NCI-H2196 (cell line): ENCODE measurements around the gene KAZN.

ENCODE experiments used
- DNase-seq: peaks from one replicate; lab custom pipeline; 2025; ENCODE audit not compliant: unreplicated experiment; lab: John Stamatoyannopoulos, UW

Gene KAZN

GRCh38 chr1:15065736-15066135, 467.3 kb downstream of the KAZN start:
- DNase-seq = no peak

- DNase-seq = no peak
Measured at GRCh38 chr1:15066191-15066590, 467.7 kb downstream of the KAZN start.

- DNase-seq = no peak
Measured at GRCh38 chr1:15067148-15067547, 468.7 kb downstream of the KAZN start.

- DNase-seq = no peak
Measured at GRCh38 chr1:15068152-15068551, 469.7 kb downstream of the KAZN start.

- no peak for DNase-seq
Measured at GRCh38 chr1:15068997-15069396, 470.5 kb downstream of the KAZN start.

GRCh38 chr1:15070145-15070748, 471.8 kb downstream of the KAZN start:
- DNase-seq = no peak

- DNase-seq = no peak
Measured at GRCh38 chr1:15071936-15072335, 473.5 kb downstream of the KAZN start.

- DNase-seq = no peak
Measured at GRCh38 chr1:15073799-15074308, 475.4 kb downstream of the KAZN start.

GRCh38 chr1:15075175-15075574, 476.7 kb downstream of the KAZN start:
- DNase-seq = no peak

- DNase-seq = no peak
Measured at GRCh38 chr1:15075817-15076216, 477.3 kb downstream of the KAZN start.

- DNase-seq = no peak
Measured at GRCh38 chr1:15076807-15077206, 478.3 kb downstream of the KAZN start.

- no peak for DNase-seq
Measured at GRCh38 chr1:15077384-15077783, 478.9 kb downstream of the KAZN start.

- no peak for DNase-seq
Measured at GRCh38 chr1:15080328-15081007, 482.0 kb downstream of the KAZN start.

GRCh38 chr1:15081102-15081501, 482.6 kb downstream of the KAZN start:
- DNase-seq = no peak

- no peak for DNase-seq
Measured at GRCh38 chr1:15083578-15083977, 485.1 kb downstream of the KAZN start.

- no peak for DNase-seq
Measured at GRCh38 chr1:15088281-15088971, 489.9 kb downstream of the KAZN start.

- DNase-seq = no peak
Measured at GRCh38 chr1:15089258-15089992, 490.9 kb downstream of the KAZN start.

- peak; percentile 71 for DNase-seq
Measured at GRCh38 chr1:15090373-15090772, 491.9 kb downstream of the KAZN start.

GRCh38 chr1:15094056-15094455, 495.6 kb downstream of the KAZN start:
- no peak for DNase-seq

- DNase-seq = no peak
Measured at GRCh38 chr1:15094719-15095495, 496.4 kb downstream of the KAZN start.

- DNase-seq = no peak
Measured at GRCh38 chr1:15095496-15095875, 497.0 kb downstream of the KAZN start.
